H9 (cell line): ENCODE results near the gene INSM1. TPM values are rescaled to one million over a fixed set of nuclear protein-coding genes. Genes with fewer than 3 reads are reported as not detected.

Experiments used
- DNase-seq: peaks from one replicate; pipeline ENCODE4 v3.0.0-alpha.2; 2017
- H2AFZ ChIP-seq: one replicate; pipeline ENCODE4 v1.6.1; 2013; ENCODE audit warnings: mild to moderate bottlenecking, low read length, control low read depth, moderate library complexity
- H2AK5ac ChIP-seq: 2 replicates; pipeline ENCODE4 v1.6.1; 2013; ENCODE audit warnings: low read length, control low read depth, mixed read lengths; ENCODE audit not compliant: insufficient read length
- H2BK120ac ChIP-seq: one replicate; pipeline ENCODE4 v1.6.1; 2013; ENCODE audit warnings: low read depth, mild to moderate bottlenecking, low read length, control low read depth, inconsistent platforms; ENCODE audit not compliant: poor library complexity, severe bottlenecking
- H2BK12ac ChIP-seq: 2 replicates; pipeline ENCODE4 v1.6.1; 2013; ENCODE audit warnings: low read length, control low read depth, mixed read lengths, low read depth; ENCODE audit not compliant: insufficient read length
- H2BK15ac ChIP-seq: 2 replicates; pipeline ENCODE4 v1.6.1; 2013; ENCODE audit warnings: low read depth, low read length, control low read depth
- H2BK20ac ChIP-seq: one replicate; pipeline ENCODE4 v1.6.1; 2013; ENCODE audit warnings: low read depth, mild to moderate bottlenecking, low read length, control low read depth, inconsistent platforms; ENCODE audit not compliant: poor library complexity, severe bottlenecking
- H2BK5ac ChIP-seq: 2 replicates; pipeline ENCODE4 v1.6.1; 2013; ENCODE audit warnings: low read length, control low read depth, mixed read lengths; ENCODE audit not compliant: insufficient read length
- H3K14ac ChIP-seq: 2 replicates; pipeline ENCODE4 v1.6.1; 2013; ENCODE audit warnings: low read length, control low read depth; ENCODE audit not compliant: insufficient read depth
- H3K18ac ChIP-seq: 2 replicates; pipeline ENCODE4 v1.6.1; 2013; ENCODE audit warnings: low read depth, mild to moderate bottlenecking, mixed read lengths, low read length, control low read depth; ENCODE audit not compliant: insufficient read length
- H3K23ac ChIP-seq: 2 replicates; pipeline ENCODE4 v1.6.1; 2013; ENCODE audit warnings: low read length, control low read depth, mixed read lengths, low read depth; ENCODE audit not compliant: insufficient read length
- H3K23me2 ChIP-seq: 2 replicates; pipeline ENCODE4 v1.6.1; 2013; ENCODE audit warnings: low read depth, mild to moderate bottlenecking, mixed read lengths, low read length, control low read depth; ENCODE audit not compliant: insufficient read length, poor library complexity, severe bottlenecking
- H3K27ac ChIP-seq: 2 replicates; pipeline ENCODE4 v1.5.1; 2013; ENCODE audit warnings: low read length, control low read depth, mixed read lengths, low read depth; ENCODE audit not compliant: insufficient read length
- H3K27me3 ChIP-seq: 2 replicates; pipeline ENCODE4 v1.6.1; 2013; ENCODE audit warnings: low read length, control low read depth, inconsistent platforms; ENCODE audit not compliant: insufficient read depth
- H3K4ac ChIP-seq: 2 replicates; pipeline ENCODE4 v1.6.1; 2013; ENCODE audit warnings: low read depth, mild to moderate bottlenecking, control low read depth, inconsistent platforms, low read length, moderate library complexity
- H3K4me1 ChIP-seq: 2 replicates; pipeline ENCODE4 v1.6.1; 2013; ENCODE audit warnings: low read length, control low read depth, inconsistent platforms; ENCODE audit not compliant: insufficient read depth
- H3K4me2 ChIP-seq: 2 replicates; pipeline ENCODE4 v1.6.1; 2013; ENCODE audit warnings: low read length, control low read depth, mixed read lengths; ENCODE audit not compliant: insufficient read length, insufficient read depth
- H3K56ac ChIP-seq: 2 replicates; pipeline ENCODE4 v1.6.1; 2013; ENCODE audit warnings: low read depth, mild to moderate bottlenecking, mixed read lengths, low read length, control low read depth; ENCODE audit not compliant: insufficient read length
- H3K79me1 ChIP-seq: 2 replicates; pipeline ENCODE4 v1.6.1; 2013; ENCODE audit warnings: low read depth, mild to moderate bottlenecking, moderate library complexity, low read length, control low read depth, inconsistent platforms; ENCODE audit not compliant: insufficient read depth, poor library complexity, severe bottlenecking
- H3K79me2 ChIP-seq: 2 replicates; pipeline ENCODE4 v1.6.1; 2013; ENCODE audit warnings: low read length, control low read depth, inconsistent platforms; ENCODE audit not compliant: insufficient read depth
- H3K9ac ChIP-seq: 2 replicates; pipeline ENCODE4 v1.6.1; 2013; ENCODE audit warnings: low read length, control low read depth, mixed read lengths; ENCODE audit not compliant: insufficient read length; ENCODE audit errors: extremely low read depth
- H3K9me3 ChIP-seq: one replicate; pipeline ENCODE4 v1.6.1; 2013; ENCODE audit warnings: low read depth, low read length, inconsistent platforms; ENCODE audit not compliant: control insufficient read depth
- H3T11ph ChIP-seq: one replicate; pipeline ENCODE4 v1.6.1; 2013; ENCODE audit warnings: mild to moderate bottlenecking, low read length, control low read depth, inconsistent platforms
- H4K20me1 ChIP-seq: one replicate; pipeline ENCODE4 v1.6.1; 2013; ENCODE audit not compliant: control insufficient read depth, insufficient read length, insufficient read depth
- H4K5ac ChIP-seq: 2 replicates; pipeline ENCODE4 v1.6.1; 2013; ENCODE audit warnings: low read depth, mild to moderate bottlenecking, mixed read lengths, low read length, control low read depth; ENCODE audit not compliant: insufficient read length
- H4K8ac ChIP-seq: replicated peaks from 2 replicates; pipeline ENCODE4 v1.6.1; 2013; ENCODE audit warnings: low read length, control low read depth, mixed read lengths, low read depth; ENCODE audit not compliant: insufficient read length
- H4K91ac ChIP-seq: 2 replicates; pipeline ENCODE4 v1.6.1; 2013; ENCODE audit warnings: low read depth, mild to moderate bottlenecking, moderate library complexity, mixed read lengths, low read length, control low read depth; ENCODE audit not compliant: insufficient read length
- H3K27ac Mint-ChIP-seq, 3 experiments: 2 replicates in 2 of 3; 3 replicates in 1 of 3; pipeline ENCODE4 v1.8.0; 2020 to 2021; ENCODE audit warnings: mixed read lengths in 3 of 3, mild to moderate bottlenecking in 1 of 3, moderate library complexity in 1 of 3
- H3K27me3 Mint-ChIP-seq: 2 replicates; pipeline ENCODE4 v1.8.0; 2021; ENCODE audit warnings: low read depth, mild to moderate bottlenecking, moderate library complexity, mixed read lengths
- H3K36me3 Mint-ChIP-seq, 3 experiments: 2 replicates in 2 of 3; 3 replicates in 1 of 3; pipeline ENCODE4 v1.8.0; 2020 to 2021; ENCODE audit warnings: low read depth in 3 of 3, mixed read lengths in 3 of 3; ENCODE audit not compliant: insufficient read depth in 1 of 3
- H3K4me1 Mint-ChIP-seq, 2 experiments: 2 replicates each; pipeline ENCODE4 v1.8.0; 2020; ENCODE audit warnings: mixed read lengths in 2 of 2
- H3K4me3 Mint-ChIP-seq, 2 experiments: 2 replicates in 1 of 2; 3 replicates in 1 of 2; pipeline ENCODE4 v1.8.0; 2020 to 2021; ENCODE audit warnings: mild to moderate bottlenecking in 2 of 2, mixed read lengths in 2 of 2, moderate library complexity in 1 of 2
- H3K9me3 Mint-ChIP-seq, 2 experiments: 2 replicates in 1 of 2; 3 replicates in 1 of 2; pipeline ENCODE4 v1.8.0; 2020; ENCODE audit warnings: mild to moderate bottlenecking in 2 of 2, mixed read lengths in 2 of 2, moderate library complexity in 1 of 2
- WGBS: extraction: QIAGEN DNeasy Blood & Tissue Kit; methylation state at CpG from one replicate; pipeline ENCODE4 v1.1.7; 2013; ENCODE audit warnings: missing lambda C conversion rate, low lambda C conversion rate, mixed read lengths; ENCODE audit not compliant: insufficient read length; ENCODE audit errors: extremely low coverage; 5-methylcytosine and 5-hydroxymethylcytosine counted together
- total RNA-seq: library from RNA; stranded (reverse); gene quantifications from 2 replicates; pipeline ENCODE4 v1.2.1, GENCODE V29; 2021
- TF ChIP-seq, protein P1 (sequence below): fragments of 200-600 bp; sonication (generic); conservative IDR thresholded peaks from 3 replicates; pipeline ENCODE4 v1.8.0; 2021; ENCODE audit warnings: antibody characterized with exemption, mild to moderate bottlenecking

INSM1 gene
- total RNA-seq, 1 experiment from 2014 or later = 0.83 TPM

DNA sequence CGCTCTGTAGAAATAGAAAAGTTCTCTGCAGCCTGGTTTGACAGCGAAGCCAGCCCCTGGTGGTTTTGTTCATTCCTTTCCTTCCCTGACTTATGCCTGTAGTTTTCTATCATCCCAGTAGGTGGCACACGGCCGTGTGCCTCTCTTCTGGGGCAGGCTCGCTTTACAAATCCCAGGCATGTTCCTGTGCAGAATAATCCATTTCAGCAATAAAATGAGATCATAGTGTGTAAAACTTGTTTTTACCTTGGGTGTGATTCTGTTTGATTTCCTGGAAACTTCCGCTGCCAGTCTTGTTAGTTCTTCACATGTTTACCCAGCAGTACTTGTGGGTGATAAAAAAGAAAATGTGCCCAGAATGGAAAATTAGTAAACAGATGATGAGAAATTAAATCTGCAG lies 7.4 kb upstream of the INSM1 start:
- Histone ChIP-seq H2BK15ac (no peak overlapping the region), H3K9ac (no peak overlapping the region), H4K5ac (no peak overlapping the region), H3T11ph (no peak overlapping the region), H2BK20ac (no peak overlapping the region), H3K27ac (no peak overlapping the region), H3K9me3 (no peaks in the 10 kb centered on the region), H3K79me1 (no peaks in the 10 kb centered on the region), H3K4me2 (no peak overlapping the region), H3K23me2 (peaks cover 20% of the 10 kb centered on the region), H3K18ac (no peak overlapping the region), H2BK120ac (no peak overlapping the region), H3K4ac (no peak overlapping the region), H3K27me3 (peaks cover 24% of the 10 kb centered on the region), H2BK12ac (no peak overlapping the region), H4K8ac (no peak overlapping the region), H3K56ac (no peak overlapping the region), H3K4me1 (no peaks in the 10 kb centered on the region), H3K79me2 (no peaks in the 10 kb centered on the region), H3K23ac (no peak overlapping the region), H2AFZ (no peak overlapping the region), H4K20me1 (no peaks in the 10 kb centered on the region), H4K91ac (no peak overlapping the region), H2BK5ac (no peak overlapping the region), H2AK5ac (no peak overlapping the region), H3K14ac (no peak overlapping the region)
- Mint-ChIP-seq H3K9me3 (peaks cover 12 to 21% of the 10 kb centered on the region in 2 experiments; a peak in 4 of 5 replicates), H3K4me1 (peaks cover 31 to 36% of the 10 kb centered on the region in 2 experiments), H3K36me3 (peaks cover 0 to 8% (median under 1%) of the 10 kb centered on the region in 3 experiments; a peak in 3 of 7 replicates), H3K27me3 (peaks cover 73% of the 10 kb centered on the region), H3K27ac (no peak overlapping the region), H3K4me3 (no peak overlapping the region)
- WGBS = no CpG with 5 or more reads among the region's 6 CpGs
- peak; percentile 52 for DNase-seq
- TF ChIP-seq, protein P1, sequence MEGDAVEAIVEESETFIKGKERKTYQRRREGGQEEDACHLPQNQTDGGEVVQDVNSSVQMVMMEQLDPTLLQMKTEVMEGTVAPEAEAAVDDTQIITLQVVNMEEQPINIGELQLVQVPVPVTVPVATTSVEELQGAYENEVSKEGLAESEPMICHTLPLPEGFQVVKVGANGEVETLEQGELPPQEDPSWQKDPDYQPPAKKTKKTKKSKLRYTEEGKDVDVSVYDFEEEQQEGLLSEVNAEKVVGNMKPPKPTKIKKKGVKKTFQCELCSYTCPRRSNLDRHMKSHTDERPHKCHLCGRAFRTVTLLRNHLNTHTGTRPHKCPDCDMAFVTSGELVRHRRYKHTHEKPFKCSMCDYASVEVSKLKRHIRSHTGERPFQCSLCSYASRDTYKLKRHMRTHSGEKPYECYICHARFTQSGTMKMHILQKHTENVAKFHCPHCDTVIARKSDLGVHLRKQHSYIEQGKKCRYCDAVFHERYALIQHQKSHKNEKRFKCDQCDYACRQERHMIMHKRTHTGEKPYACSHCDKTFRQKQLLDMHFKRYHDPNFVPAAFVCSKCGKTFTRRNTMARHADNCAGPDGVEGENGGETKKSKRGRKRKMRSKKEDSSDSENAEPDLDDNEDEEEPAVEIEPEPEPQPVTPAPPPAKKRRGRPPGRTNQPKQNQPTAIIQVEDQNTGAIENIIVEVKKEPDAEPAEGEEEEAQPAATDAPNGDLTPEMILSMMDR = peak; percentile 86
